Mucosa of gallbladder (tissue), 1 donor: ENCODE data around the gene HBG2. TPM values are rescaled to one million over a fixed set of nuclear protein-coding genes. Genes with fewer than 3 reads are reported as not detected.
"Not testable (repeated sequence)": the region's sequence is repeated elsewhere in the genome, so short reads cannot be mapped to it uniquely, and the experiment has no call there.

ENCODE experiments used
- DNase-seq: peaks from one replicate; pipeline ENCODE4 v3.0.0-alpha.2; 2020; ENCODE audit warnings: low spot score
- total RNA-seq: library from RNA; stranded (reverse); gene quantifications from one replicate; pipeline ENCODE4 v1.2.1, GENCODE V29; 2021
- donor health status: DM: no; HTN: no; CAD: no.

Gene HBG2
- 13.2 TPM for total RNA-seq

GRCh38 chr11:5254646-5255413 is at the start of gene HBG2:
TSS of gene HBG2 (minus strand) at chr11:5254781. CDS start at chr11:5254728, 53 bp downstream.
- DNase-seq = not testable (repeated sequence)

- DNase-seq = no peak
Observed at GRCh38 chr11:5304046-5304445, 49.5 kb upstream of the HBG2 start.

- no peak for DNase-seq
Observed at GRCh38 chr11:5303626-5304025, 49.0 kb upstream of the HBG2 start.

- DNase-seq = no peak
Observed at GRCh38 chr11:5301846-5302245, 47.3 kb upstream of the HBG2 start, which contains the start of gene OR51B4. TSS of gene OR51B4 (minus strand) at chr11:5301946. CDS start at chr11:5301946, 0 bp downstream.

- DNase-seq = no peak
Observed at GRCh38 chr11:5300251-5300650, 45.7 kb upstream of the HBG2 start.

GRCh38 chr11:5298451-5298850 is 43.9 kb upstream of the HBG2 start:
- no peak for DNase-seq

GRCh38 chr11:5297721-5298323 is 43.2 kb upstream of the HBG2 start:
- no peak for DNase-seq

GRCh38 chr11:5294342-5294995 is 39.9 kb upstream of the HBG2 start:
- DNase-seq = not testable (repeated sequence)

- no peak for DNase-seq
Observed at GRCh38 chr11:5293028-5293427, 38.4 kb upstream of the HBG2 start.

- DNase-seq = no peak
Observed at GRCh38 chr11:5291207-5291838, 36.7 kb upstream of the HBG2 start.

GRCh38 chr11:5290106-5290505 is 35.5 kb upstream of the HBG2 start:
- no peak for DNase-seq

- DNase-seq = no peak
Observed at GRCh38 chr11:5289696-5290095, 35.1 kb upstream of the HBG2 start.

GRCh38 chr11:5288906-5289550 is 34.4 kb upstream of the HBG2 start:
- DNase-seq = no peak

- no peak for DNase-seq
Observed at GRCh38 chr11:5288108-5288905, 33.7 kb upstream of the HBG2 start.

GRCh38 chr11:5286901-5287300 is 32.3 kb upstream of the HBG2 start:
- no peak for DNase-seq

GRCh38 chr11:5286351-5286750 is 31.8 kb upstream of the HBG2 start:
- DNase-seq = no peak

GRCh38 chr11:5285703-5286340 is 31.2 kb upstream of the HBG2 start:
- DNase-seq = no peak

- no peak for DNase-seq
Observed at GRCh38 chr11:5284637-5285036, 30.1 kb upstream of the HBG2 start.

GRCh38 chr11:5283882-5284281 is 29.3 kb upstream of the HBG2 start:
- no peak for DNase-seq

- no peak for DNase-seq
Observed at GRCh38 chr11:5283086-5283485, 28.5 kb upstream of the HBG2 start.

GRCh38 chr11:5282628-5283027 is 28.0 kb upstream of the HBG2 start:
- DNase-seq = no peak
